Suprapubic skin (tissue), 4 donors: ENCODE data around the gene TRNP1.

Experiments used
- CTCF ChIP-seq, 2 donors: fragments of 200-600 bp in 1 of 2; fragments of 450-650 bp in 1 of 2; sonication (generic) in 1 of 2; IDR thresholded peaks; one replicate each; pipeline ENCODE4 v1.5.1; 2016 to 2019; ENCODE audit warnings: antibody characterized with exemption in 2 of 2, mild to moderate bottlenecking in 1 of 2, moderate library complexity in 1 of 2
- EP300 ChIP-seq: sonication (generic); formaldehyde crosslinking; IDR thresholded peaks from one replicate; pipeline ENCODE4 v1.6.1; 2017; ENCODE audit warnings: antibody characterized with exemption
- POLR2A ChIP-seq, 2 donors: fragments of 450-650 bp; IDR thresholded peaks; one replicate each; pipeline ENCODE4 v1.6.1; 2017; ENCODE audit warnings: antibody characterized with exemption in 2 of 2, mild to moderate bottlenecking in 2 of 2, moderate library complexity in 2 of 2
- POLR2AphosphoS5 ChIP-seq, 3 donors: sonication (generic); formaldehyde crosslinking; IDR thresholded peaks; one replicate each; pipeline ENCODE4 v1.6.1; 2017; ENCODE audit warnings: antibody characterized with exemption in 3 of 3

DNA sequence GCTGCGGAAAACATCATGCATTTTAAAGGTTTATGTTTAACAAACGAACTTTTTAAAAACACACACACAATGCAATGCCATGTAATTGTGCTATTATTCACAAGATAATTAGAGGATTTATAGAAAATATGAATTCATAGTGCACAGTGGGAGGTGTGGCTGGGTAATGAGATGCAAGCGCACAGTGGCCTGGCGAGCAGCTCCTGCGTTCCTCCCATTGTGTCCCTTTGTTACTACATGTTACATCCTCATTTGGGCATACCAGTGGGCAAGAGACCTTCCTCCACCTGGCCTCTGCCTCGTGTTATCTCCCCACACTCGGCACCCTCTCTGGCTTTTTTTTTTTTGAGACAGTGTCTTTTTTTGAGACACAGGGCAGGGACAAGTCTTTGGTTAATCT is 49.2 kb downstream of the TRNP1 start:
- TF ChIP-seq CTCF (IDR thresholded peaks at IDR 0.05): no peak
- TF ChIP-seq POLR2AphosphoS5 (IDR thresholded peaks at IDR 0.05): no peak
- TF ChIP-seq EP300: no peak
- TF ChIP-seq POLR2A (IDR thresholded peaks at IDR 0.05): no peak
